HG02938 (cell line): ENCODE data around the gene GIPC3.
"Not testable (repeated sequence)": the region's sequence is repeated elsewhere in the genome, so short reads cannot be mapped to it uniquely, and the experiment has no call there.

Experiments used
- ATAC-seq: cut with Tn5 transposase; IDR thresholded peaks from one replicate; pipeline ENCODE4 v1.9.1; 2021; ENCODE audit warnings: mild to moderate bottlenecking, moderate library complexity; ENCODE audit not compliant: unreplicated experiment

Gene GIPC3

GRCh38 chr19:3549816-3550215 lies 35.5 kb upstream of the GIPC3 start:
- ATAC-seq = no peak

DNA sequence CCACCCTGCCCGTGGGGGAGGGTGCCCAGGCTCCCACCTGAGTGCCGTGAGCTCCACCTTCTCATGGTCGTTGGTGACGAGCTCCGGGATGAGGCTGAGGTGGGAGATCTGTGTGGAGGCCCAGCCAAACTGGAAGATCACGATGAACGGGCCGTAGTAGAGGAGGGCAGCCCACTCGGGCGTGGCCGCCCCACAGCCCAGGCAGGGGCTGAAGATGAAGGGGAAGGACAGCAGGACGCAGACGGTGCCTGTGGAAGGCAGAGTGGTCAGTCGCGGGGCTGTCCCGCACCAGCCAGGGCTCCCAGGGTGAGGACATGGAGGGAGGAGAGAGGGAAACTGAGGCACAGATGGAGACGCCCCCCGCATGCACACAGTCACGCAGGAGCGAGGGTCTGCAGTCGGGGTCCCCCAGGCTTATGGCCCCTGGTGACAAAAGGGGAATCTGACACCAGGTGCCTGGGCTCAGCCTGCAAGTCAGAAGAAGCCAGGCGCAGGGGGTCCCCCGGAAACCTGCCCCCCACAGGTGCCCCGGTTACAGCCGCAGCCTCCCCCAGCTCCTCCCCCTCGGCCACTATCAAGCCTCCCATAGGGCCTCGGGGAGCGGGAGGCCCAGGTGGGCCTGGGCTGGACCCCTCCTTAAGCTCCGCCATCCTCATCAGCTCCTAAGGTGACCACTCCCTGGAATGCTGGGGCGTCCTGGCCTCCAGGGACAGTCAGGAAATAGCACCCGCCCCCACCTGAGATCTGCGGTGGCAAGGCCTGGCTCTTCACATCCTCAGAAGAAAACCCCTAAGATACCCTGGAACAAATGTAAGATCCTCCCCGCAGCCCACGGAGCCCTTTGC lies 34.1 kb upstream of the GIPC3 start:
- no peak for ATAC-seq

GRCh38 chr19:3551792-3552095 lies 33.5 kb upstream of the GIPC3 start:
- ATAC-seq = no peak

- ATAC-seq = no peak
These were observed 30.8 kb upstream of the GIPC3 start for GRCh38 chr19:3554254-3555083.

DNA sequence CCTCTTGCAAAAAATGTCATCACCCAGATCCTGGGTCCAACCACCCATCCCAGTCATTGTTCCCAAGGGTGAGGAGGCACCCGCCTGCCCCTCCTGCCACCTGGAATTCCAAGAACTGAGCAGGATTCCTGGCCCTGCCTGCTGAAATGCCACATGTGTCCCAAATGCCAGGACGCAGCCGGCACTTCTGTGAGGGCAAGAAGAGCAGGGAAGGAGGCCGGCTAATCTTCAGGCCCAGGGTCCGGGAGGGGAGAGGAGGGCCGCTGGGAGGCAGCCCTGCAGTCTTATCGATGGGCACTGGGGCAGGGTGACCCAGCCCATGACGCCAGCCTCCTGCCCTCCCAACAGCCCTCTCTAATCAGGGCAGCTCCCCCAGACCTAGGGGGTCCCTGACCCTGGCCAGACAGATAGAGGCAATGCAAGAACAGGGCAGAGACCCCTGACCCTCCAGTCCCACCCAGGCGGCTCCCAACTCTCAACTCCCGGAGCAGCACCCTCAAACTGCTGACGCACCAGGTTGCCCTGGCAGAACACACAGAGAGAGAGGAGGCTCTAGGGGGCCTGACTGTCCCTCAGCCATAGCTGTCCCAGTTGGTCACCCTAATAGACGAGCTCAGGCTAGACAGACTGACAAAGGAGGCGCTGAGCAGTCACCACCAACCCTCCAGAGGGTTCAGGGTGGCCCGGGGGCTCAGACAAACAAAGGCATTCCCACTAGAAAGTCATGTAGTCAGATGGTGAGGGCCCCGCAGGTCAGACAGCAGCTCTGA lies 29.4 kb upstream of the GIPC3 start:
- ATAC-seq = no peak

- ATAC-seq = no peak
These were observed 28.8 kb upstream of the GIPC3 start for GRCh38 chr19:3556423-3556977.

GRCh38 chr19:3556978-3557460 lies 28.3 kb upstream of the GIPC3 start:
- ATAC-seq = peak; percentile 18

DNA sequence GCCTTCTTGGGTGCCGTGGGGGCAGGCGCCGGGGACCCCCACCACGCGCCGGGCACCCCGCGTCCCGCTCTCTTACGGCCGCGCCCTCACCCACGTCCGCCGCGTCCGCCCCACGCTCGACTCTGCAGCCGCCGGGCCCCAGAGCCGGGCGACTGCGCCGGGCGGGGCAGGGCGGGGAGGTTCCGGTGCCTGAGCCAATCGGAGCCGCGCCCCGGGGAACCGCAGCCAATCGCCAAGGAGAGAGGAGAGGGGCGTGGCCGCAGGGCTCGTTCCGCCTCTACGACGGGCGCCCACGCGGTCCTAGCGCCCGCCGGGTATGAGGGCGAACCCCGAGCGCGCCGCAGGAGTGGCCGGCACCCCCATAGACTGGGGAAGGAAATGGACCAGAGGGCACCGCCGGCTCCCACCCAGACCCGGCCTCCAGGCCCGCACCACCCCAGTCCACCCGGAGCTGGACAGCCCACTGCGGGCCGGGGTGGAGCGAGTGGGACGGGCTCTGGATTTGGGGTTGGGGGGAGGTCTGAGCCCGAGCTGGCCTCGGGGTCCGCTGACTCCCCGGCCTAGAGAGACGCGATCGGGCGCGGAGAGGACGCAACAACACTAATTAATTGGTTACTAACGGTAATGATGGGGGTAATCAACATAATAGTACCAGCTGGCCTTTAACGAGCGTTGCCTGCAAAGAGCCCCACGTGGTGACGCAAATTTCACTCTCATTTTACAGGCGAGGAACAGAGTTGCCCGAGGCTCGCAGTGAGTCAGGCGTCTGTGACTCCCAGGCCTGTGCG lies 27.6 kb upstream of the GIPC3 start, which contains the start of gene MFSD12:
TSS of gene MFSD12 (minus strand) at position 126 of the 788 bp plus-strand sequence. CDS start 183 bp downstream, outside the sequence.
- ATAC-seq = peak; percentile 71

- ATAC-seq = no peak
These were observed 21.4 kb upstream of the GIPC3 start for GRCh38 chr19:3563709-3564524.

DNA sequence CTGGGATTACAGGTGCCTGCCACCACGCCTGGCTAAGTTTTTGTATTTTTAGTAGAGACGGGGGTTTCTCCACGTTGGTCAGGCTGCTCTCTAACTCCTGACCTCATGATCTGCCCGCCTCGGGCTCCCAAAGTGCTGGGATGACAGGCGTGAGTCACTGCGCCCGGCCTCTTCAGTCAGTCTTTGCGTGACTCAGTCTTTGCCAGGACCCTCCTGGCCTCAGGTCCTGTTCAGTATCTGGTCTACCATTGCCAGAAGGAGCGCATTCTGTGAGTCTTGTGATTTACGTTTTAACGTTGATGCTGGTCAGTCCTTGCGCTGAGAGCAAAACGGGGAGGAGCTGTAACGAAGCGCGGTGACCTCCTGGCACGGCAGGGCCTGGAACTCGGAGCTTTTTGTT lies 20.1 kb upstream of the GIPC3 start:
- ATAC-seq = no peak

GRCh38 chr19:3570042-3570441 lies 15.2 kb upstream of the GIPC3 start:
- not testable (repeated sequence) for ATAC-seq

DNA sequence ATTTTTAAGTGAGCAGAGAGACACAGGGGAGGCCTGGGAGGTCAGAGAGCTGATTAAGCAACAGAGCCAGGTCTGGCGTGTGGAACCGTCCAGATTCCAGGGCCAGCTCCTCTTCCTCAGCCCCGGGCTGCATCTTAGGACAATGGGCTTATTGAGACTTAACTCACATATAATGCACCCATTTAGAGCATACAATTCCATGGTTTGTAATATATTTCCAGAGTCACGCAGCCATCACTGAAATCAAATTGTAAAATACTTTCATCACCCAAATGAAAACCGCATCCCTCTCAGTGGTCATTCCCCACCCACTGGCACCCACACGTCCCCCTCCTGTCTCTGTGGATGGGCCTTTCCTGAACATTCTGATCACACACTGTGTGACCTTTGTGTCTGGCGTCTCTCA lies 14.7 kb upstream of the GIPC3 start:
- ATAC-seq = no peak

DNA sequence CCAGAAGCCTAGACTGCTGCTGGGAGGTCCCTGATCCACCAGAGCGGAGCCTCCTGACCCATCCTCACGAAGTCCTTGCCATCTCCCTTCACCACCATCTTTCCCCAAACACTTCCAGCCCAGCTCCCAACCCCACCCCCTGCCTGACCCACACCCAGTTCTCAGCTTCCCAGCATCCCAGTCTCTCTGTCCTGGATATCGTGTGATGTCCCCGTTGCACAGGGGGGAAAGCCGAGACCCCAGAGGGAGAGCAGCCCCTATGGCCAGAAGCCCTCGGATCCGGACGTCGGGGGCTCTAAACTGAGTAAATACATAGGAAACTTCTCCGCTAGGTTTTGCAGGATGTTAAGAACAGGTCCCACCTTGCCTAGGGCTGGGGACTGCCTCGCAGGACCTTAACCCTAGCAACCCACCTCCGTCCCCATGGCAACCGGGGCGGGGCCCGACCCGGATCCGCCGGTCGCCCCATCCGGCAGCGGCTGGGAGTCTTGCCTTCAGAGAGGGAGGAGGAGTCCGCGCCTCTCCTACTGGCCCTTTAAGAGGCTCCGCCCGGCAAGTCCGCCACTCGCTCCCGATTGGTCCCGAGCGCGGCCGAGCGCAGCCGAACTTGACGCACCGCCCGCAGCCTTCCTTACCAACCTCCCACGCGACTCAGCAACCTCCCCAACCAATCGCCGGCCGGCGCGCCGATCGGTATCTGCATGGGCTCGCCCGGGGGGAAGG lies 13.0 kb upstream of the GIPC3 start:
- ATAC-seq = peak; percentile 84

GRCh38 chr19:3572855-3573161 lies 12.5 kb upstream of the GIPC3 start, which contains the start of gene HMG20B:
TSS of gene HMG20B (plus strand) at chr19:3572944. CDS start at chr19:3573310, 366 bp downstream.
- ATAC-seq = peak; percentile 9

DNA sequence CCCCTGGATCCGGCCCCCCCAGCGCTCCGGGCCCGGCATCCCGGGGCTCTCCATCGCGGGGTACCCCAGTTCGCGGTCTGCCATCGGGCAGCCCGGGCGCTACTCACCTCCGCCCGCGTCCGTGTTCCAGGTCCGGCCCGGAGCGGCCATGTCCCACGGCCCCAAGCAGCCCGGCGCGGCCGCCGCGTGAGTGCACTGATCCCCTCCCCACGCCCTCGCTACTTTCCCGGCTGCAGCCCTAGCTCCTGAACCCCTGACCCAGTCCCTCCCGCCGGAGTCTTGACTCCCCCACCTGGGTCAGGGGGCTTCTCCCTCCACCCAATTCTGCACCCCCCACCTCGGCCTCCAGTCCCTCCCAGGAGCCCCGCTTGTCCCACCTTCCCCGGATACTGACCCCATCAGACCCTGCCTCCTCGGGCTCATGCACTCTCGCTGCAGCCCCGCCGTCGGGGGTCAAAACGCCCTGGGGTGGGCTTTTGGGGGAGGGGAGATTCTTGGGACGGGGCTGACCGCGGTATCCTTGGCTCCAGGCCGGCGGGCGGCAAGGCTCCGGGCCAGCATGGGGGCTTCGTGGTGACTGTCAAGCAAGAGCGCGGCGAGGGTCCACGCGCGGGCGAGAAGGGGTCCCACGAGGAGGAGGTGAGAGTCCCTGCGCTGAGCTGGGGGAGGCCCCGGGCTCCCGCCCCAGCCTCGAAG lies 12.0 kb upstream of the GIPC3 start:
- no peak for ATAC-seq

DNA sequence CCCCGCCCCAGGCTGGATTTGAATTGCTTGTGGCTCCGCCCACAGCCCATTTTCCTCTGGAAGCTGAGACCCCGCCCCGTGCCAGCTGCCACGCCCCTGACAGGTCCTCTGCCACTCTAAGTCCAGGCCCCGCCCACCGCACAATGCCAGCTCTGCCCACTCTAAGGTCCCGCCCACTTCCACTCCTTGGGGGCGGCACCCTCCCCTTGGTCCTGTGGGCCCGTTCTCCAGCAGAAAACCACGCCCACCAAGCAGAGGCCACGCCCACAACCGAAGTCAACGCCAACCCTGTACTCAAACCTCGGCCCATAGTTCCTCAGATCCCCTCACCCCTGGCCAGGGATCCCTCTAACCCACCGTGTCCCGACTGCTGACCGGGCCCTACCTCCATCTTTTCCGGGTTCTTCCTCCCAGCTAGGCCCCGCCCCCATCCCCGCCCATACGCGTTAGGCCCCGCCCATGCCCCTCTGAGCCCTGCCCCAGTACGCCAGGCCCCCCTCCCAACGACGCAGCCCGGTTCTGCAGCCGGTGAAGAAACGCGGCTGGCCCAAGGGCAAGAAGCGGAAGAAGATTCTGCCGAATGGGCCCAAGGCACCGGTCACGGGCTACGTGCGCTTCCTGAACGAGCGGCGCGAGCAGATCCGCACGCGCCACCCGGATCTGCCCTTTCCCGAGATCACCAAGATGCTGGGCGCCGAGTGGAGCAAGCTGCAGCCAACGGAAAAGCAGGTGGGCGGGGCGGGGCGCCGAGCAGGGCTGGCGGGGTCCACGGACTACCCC lies 11.2 kb upstream of the GIPC3 start:
- no peak for ATAC-seq

- ATAC-seq = no peak
These were observed 10.0 kb upstream of the GIPC3 start for GRCh38 chr19:3575260-3575741.
